SJCRH30 (cell line): Measurements from ENCODE around the gene WDHD1. TPM values are rescaled to one million over a fixed set of nuclear protein-coding genes. Genes with fewer than 3 reads are reported as not detected.
A peak's percentile ranks its signal among the peaks of the same experiment; 100 is the strongest.

Source experiments
- DNase-seq, 2 experiments: peaks; one replicate each; pipeline ENCODE4 v3.0.0-alpha.2; 2015 to 2020
- H3K27ac ChIP-seq: fragments of 250-450 bp; sonication (Bioruptor Pico); 2 replicates; pipeline ENCODE4 v1.5.1; 2020; ENCODE audit warnings: mild to moderate bottlenecking, moderate library complexity
- H3K27me3 ChIP-seq: fragments of 250-450 bp; sonication (Bioruptor Pico); 2 replicates; pipeline ENCODE4 v1.5.1; 2020; ENCODE audit warnings: mild to moderate bottlenecking, moderate library complexity
- H3K36me3 ChIP-seq: fragments of 250-450 bp; sonication (Bioruptor Pico); 2 replicates; pipeline ENCODE4 v1.5.1; 2020; ENCODE audit warnings: mild to moderate bottlenecking, moderate library complexity
- H3K4me1 ChIP-seq: fragments of 250-450 bp; sonication (Bioruptor Pico); 2 replicates; pipeline ENCODE4 v1.5.1; 2020; ENCODE audit warnings: mild to moderate bottlenecking, moderate library complexity
- H3K4me3 ChIP-seq: fragments of 250-450 bp; sonication (Bioruptor Pico); 2 replicates; pipeline ENCODE4 v1.5.1; 2020; ENCODE audit warnings: mild to moderate bottlenecking, moderate library complexity
- H3K9me3 ChIP-seq: fragments of 250-450 bp; sonication (Bioruptor Pico); replicated peaks from 2 replicates; pipeline ENCODE4 v1.5.1; 2020; ENCODE audit warnings: mild to moderate bottlenecking, moderate library complexity
- total RNA-seq: library from RNA; depleted of rRNA; stranded (reverse); fragments of >200 nt; shearing (Covaris generic); gene quantifications from 2 replicates; pipeline ENCODE4 v1.2.3, GENCODE V29; 2014; rRNA removed

WDHD1 gene
- total RNA-seq, 1 experiment from 2014 or later, result 45.3 TPM

GRCh38 chr14:54893151-54893760 lies 133.6 kb downstream of the WDHD1 start:
- Histone ChIP-seq H3K9me3 (no peaks in the 10 kb centered on the region), H3K27me3 (no peaks in the 10 kb centered on the region), H3K27ac (no peak overlapping the region), H3K4me1 (no peaks in the 10 kb centered on the region), H3K4me3 (no peak overlapping the region), H3K36me3 (no peaks in the 10 kb centered on the region)
- peak; percentile 17 to 67 for DNase-seq

- H3K27ac ChIP-seq, result no peak overlapping the region
- no peak for DNase-seq
- H3K36me3 ChIP-seq, result no peaks in the 10 kb centered on the region
- no peaks in the 10 kb centered on the region for H3K27me3 ChIP-seq
- no peak overlapping the region for H3K4me3 ChIP-seq
- no peaks in the 10 kb centered on the region for H3K4me1 ChIP-seq
- no peaks in the 10 kb centered on the region for H3K9me3 ChIP-seq
Measured at GRCh38 chr14:54891471-54892245, 135.2 kb downstream of the WDHD1 start.

- Histone ChIP-seq H3K27ac (no peak overlapping the region), H3K9me3 (no peaks in the 10 kb centered on the region)
Measured at GRCh38 chr14:54890788-54891187, 136.1 kb downstream of the WDHD1 start.

GRCh38 chr14:54889919-54890318 lies 137.0 kb downstream of the WDHD1 start:
- H3K4me3 ChIP-seq, result no peak overlapping the region
- no peak overlapping the region for H3K27ac ChIP-seq
- DNase-seq, result no peak
- no peaks in the 10 kb centered on the region for H3K36me3 ChIP-seq
- H3K4me1 ChIP-seq, result no peaks in the 10 kb centered on the region
- no peaks in the 10 kb centered on the region for H3K9me3 ChIP-seq
- H3K27me3 ChIP-seq, result no peaks in the 10 kb centered on the region

More at GRCh38 chr14:54890788-54891187, 136.1 kb downstream of the WDHD1 start:
- Histone ChIP-seq H3K4me3 (no peak overlapping the region), H3K27me3 (no peaks in the 10 kb centered on the region), H3K4me1 (no peaks in the 10 kb centered on the region), H3K36me3 (no peaks in the 10 kb centered on the region)
- no peak for DNase-seq

Other genes starting within 250 kb of the WDHD1 start
- 3.0 and 3.4 TPM in 2 replicates for gene GCH1, start 124.3 kb downstream of the WDHD1 start, total RNA-seq
- 27.7 and 33.0 TPM in 2 replicates for gene SOCS4, start 137 bp upstream of the WDHD1 start, total RNA-seq
- 66.5 and 76.2 TPM in 2 replicates for gene MAPK1IP1L, start 24.5 kb upstream of the WDHD1 start, total RNA-seq
- gene LGALS3, start 102.2 kb upstream of the WDHD1 start, total RNA-seq, result 1.9 and 2.0 TPM in 2 replicates
- gene DLGAP5, start 164.5 kb upstream of the WDHD1 start, total RNA-seq, result 81.7 and 92.0 TPM in 2 replicates
- 18.1 and 19.6 TPM in 2 replicates for gene FBXO34, start 244.3 kb upstream of the WDHD1 start, total RNA-seq